WI38 (cell line): ENCODE data around the gene P3H2.

Experiments used
- H3K4me3 ChIP-seq: 2 replicates; pipeline ENCODE4 v1.5.1; 2011; ENCODE audit warnings: low read depth, mild to moderate bottlenecking, control low read depth, low read length
- CTCF ChIP-seq: IDR thresholded peaks from 2 replicates; pipeline ENCODE4 v1.5.1; 2012; ENCODE audit warnings: low read depth, mild to moderate bottlenecking, control low read depth, low read length

The P3H2 gene

GRCh38 chr3:190053919-190054672 is 66.6 kb downstream of the P3H2 start:
- TF ChIP-seq CTCF: peak; percentile 16; the same call in 1 of the 2 replicates
- no peak overlapping the region for H3K4me3 ChIP-seq

GRCh38 chr3:190051641-190052040 is 69.1 kb downstream of the P3H2 start:
- no peak overlapping the region for H3K4me3 ChIP-seq
- TF ChIP-seq CTCF: no peak

- TF ChIP-seq CTCF: no peak
- peak overlapping the region; percentile 53 for H3K4me3 ChIP-seq
These were observed 71.7 kb downstream of the P3H2 start for GRCh38 chr3:190048932-190049441.

GRCh38 chr3:190044974-190045373 is 75.7 kb downstream of the P3H2 start:
- no peak overlapping the region for H3K4me3 ChIP-seq
- TF ChIP-seq CTCF: no peak

DNA sequence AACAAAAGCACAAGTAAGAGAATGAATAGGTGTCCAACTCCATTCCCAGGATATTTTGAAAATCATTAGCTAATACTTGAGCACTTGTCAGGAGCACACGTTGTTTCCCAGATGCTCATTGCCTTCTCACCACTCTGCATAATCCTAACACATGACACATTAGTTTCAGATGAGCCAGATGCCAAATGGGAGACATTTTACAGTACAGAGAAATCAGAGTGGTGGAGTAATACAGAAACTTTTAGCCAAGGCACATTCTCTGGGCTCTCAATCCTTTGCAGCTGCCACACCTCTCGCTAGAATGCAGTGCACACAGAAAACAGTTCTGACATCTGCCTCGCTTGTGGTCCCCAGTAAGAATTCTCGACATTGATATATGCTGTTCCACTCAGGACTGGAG is 76.6 kb downstream of the P3H2 start:
- TF ChIP-seq CTCF: no peak

DNA sequence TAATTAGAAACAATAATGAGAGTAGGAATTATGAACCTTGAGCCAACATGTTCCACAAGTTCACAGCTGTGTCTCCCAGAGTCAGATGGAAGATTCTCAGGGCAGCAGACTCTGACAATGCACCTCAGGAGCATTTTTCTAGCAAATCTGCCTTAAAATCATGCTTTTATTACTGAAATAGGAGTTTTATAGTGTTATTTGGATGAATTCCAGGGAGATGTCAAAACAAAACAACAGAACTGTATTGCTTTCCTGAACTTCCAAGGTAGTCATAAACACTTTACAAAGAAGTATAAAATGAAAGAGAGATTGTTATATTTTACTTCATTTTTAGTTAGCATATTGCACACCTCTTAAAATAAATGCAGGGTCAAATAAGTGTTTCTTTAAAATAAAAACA is 77.0 kb downstream of the P3H2 start:
- TF ChIP-seq CTCF: no peak

More for the DNA sequence above, 76.6 kb downstream of the P3H2 start:
- no peak overlapping the region for H3K4me3 ChIP-seq

DNA sequence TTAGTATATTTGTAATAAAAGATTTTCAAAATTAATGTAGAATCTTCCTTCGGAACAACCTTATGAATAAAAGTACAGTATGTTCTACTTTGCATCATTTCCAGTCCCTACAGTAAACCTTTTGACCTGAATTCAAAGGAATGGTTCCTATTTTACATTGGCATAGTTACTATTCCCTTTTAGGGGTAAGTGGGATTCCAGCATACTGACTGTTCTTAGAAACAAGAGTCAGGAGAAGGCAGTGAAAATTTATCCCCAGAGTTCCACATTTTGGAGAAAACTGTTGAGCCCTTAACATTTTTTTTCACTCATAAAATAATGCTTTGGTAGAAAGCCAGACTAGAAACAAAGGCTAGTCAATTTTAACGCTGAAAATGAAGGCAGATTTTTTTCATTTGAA is 78.1 kb downstream of the P3H2 start:
- TF ChIP-seq CTCF: no peak
- H3K4me3 ChIP-seq: no peak overlapping the region

More for the DNA sequence above, 77.0 kb downstream of the P3H2 start:
- no peak overlapping the region for H3K4me3 ChIP-seq
